ENCODE data around the gene LRRC27.

GRCh38 chr10:132359305-132360040 is 27.5 kb downstream of the LRRC27 start:
- TF ChIP-seq CTCF (IDR thresholded peaks at IDR 0.05) = no peak
- no peak for TF ChIP-seq POLR2A (IDR thresholded peaks at IDR 0.05)
- no peak for TF ChIP-seq POLR2AphosphoS5 (IDR thresholded peaks at IDR 0.05)
- no peak for TF ChIP-seq EP300 (IDR thresholded peaks at IDR 0.05)
